ENCODE results near the gene ENTPD8.

GRCh38 chr9:137447722-137448601 lies 6.8 kb upstream of the ENTPD8 start:
- TF ChIP-seq EZH2 (IDR thresholded peaks at IDR 0.05; ENCODE audit: borderline replicate concordance, low read depth, low read length, severe bottlenecking), result no peak
- no peak for TF ChIP-seq POLR2A (IDR thresholded peaks at IDR 0.05; ENCODE audit: low read depth, low read length)
- TF ChIP-seq CTCF (IDR thresholded peaks at IDR 0.05; ENCODE audit: extremely low read depth in 1 of 2, insufficient read depth in 1 of 2, low read depth in 1 of 2, low read length in 2 of 2), result no peak
- TF ChIP-seq MAX (IDR thresholded peaks at IDR 0.05; ENCODE audit: insufficient read depth, insufficient read length), result no peak
- no peak for TF ChIP-seq JUN (IDR thresholded peaks at IDR 0.05; ENCODE audit: borderline replicate concordance, insufficient read depth, insufficient read length, low read depth)
- no peak for TF ChIP-seq GATA2 (IDR thresholded peaks at IDR 0.05; ENCODE audit: insufficient read depth, insufficient read length, low read depth, low read length)
- TF ChIP-seq MYC (IDR thresholded peaks at IDR 0.05; ENCODE audit: low read depth, low read length), result no peak

Measured in endothelial cell of umbilical vein (primary cell).